HTERT RPE-1 (cell line): Measurements from ENCODE around the gene CHAT.

Experiments used
- in situ Hi-C: fragments of 300-500 bp; cut with MboI; formaldehyde crosslinking; loops from 4 replicates; pipeline ENCODE4 v1.14.3; 2020; ENCODE audit warnings: low sequenced_read_pairs

Gene CHAT

GRCh38 chr10:49627644-49628247 is 13.9 kb downstream of the CHAT start:
- in situ Hi-C loops, result no loop called here

- in situ Hi-C loops, result no loop called here
These were observed 14.8 kb downstream of the CHAT start for GRCh38 chr10:49628599-49628998.

DNA sequence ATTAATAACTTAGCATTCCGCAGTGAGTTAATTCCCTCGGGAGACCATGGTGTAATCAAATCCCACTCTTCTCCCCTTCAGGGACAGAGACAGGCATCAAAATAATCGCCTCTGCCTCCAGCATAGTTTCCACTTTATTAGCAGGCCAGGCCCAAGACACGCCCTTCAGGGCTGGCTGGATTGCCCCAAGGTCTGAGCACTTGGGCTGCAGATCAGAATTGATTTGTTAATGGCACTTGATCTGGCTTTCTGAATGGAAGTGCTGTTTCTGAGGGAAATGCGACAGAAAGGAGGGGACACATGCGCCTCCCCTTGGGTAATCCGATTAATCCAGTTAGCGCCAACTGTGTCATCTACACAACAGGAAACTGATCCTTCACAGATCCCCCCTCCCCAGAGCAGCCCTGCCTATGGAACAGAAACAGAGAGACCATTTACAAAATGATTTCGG is 15.6 kb downstream of the CHAT start:
- in situ Hi-C loops, result no loop called here

DNA sequence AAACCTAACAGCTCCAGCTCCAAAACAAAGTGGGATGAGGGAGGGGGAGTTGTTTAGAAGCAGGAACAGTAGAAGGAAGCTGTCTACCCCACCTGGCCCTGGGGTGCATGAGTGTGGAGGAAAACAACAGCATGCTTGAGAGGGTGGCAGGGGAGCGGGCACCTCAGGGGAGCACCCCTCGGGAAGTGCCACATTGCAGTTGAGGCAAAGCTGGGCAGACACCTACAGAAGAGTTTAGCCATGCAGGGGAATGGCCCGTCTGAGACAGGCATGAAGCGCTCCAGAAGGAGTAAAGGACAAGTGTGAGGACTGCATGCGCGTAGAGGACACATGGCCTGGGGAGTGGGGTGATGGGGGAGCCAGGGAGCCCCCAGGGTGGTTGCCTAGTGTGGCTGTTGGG is 18.1 kb downstream of the CHAT start:
- in situ Hi-C loops, result no loop called here

- in situ Hi-C loops, result no loop called here
These were observed 18.8 kb downstream of the CHAT start for GRCh38 chr10:49632406-49633317.

DNA sequence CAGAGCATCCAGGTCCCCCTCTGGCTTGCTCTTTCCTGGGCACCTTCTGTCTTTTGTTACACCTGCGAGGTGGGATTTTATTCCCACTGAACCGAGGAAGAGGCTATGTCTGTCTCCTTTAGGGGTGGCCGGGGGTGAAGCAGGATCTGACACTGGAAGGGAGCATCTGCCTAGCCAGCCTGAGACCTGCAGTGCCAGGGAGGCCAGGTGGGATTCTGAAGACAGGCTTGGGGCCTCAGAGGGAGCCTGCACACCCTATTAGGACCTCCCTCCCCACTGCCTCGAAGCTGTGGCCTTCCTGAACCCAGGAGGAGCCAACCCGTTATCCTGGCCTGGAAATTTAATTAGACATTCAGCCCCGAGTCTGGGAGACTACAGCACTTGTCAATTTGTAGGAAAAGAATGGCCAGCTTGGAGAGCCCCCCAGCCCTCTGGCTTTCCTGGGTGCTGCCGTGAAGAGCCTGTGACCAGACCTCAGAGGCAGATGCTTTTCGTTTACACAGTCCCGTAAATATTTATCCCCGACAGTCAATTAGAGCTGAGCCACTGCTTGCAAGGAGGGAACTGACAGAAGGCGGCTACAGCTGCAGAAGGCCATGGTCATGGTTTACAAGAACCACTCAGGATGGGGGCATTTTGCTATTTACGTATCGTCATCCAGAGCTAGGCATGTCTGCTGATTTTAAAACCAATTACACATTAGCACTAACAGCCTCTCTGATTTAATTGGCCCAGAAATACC is 19.7 kb downstream of the CHAT start:
- in situ Hi-C loops, result no loop called here

- in situ Hi-C loops, result no loop called here
These were observed 20.3 kb downstream of the CHAT start for GRCh38 chr10:49634069-49634660.

- in situ Hi-C loops, result no loop called here
These were observed 28.5 kb downstream of the CHAT start for GRCh38 chr10:49642311-49642710.

DNA sequence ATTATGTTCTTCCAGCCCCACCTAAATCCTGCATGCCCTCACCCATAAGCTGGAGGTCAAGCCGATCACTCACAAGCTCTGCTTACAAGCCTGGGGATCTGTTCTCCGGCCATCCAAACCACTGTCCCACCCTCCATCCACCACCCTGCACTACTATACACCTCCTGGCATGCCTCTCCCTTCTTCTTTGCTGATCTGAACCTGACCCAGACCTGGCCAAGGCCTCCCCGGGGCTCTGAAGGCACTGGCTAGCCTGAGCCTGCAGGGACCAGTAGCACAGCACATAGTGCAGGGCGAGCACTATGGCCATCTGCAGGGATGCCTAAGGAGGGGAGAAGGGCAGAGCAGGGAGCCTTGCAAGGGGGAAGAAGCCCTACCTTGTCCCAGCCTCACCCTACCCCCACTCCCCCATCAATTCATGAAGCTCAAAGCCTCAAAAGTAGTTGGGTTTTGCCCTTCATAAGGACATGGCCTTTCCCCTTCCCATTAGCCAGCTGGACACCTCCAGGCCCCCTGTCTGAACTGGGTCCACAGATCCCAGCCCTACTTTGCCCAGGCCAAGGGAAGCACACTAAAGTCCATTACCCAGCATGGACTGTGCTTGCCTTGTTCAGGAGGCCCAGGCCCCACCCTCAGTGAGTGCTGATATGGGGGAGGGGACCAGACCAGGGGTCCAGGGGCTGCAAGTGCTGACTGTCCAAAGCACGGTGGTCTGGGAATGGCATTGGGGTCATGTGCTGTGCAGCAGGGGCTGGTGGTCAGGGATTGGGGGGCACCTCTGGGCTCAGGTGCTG is 29.6 kb downstream of the CHAT start:
- in situ Hi-C loops, result no loop called here

- in situ Hi-C loops, result no loop called here
These were observed 30.3 kb downstream of the CHAT start for GRCh38 chr10:49644035-49644646.

DNA sequence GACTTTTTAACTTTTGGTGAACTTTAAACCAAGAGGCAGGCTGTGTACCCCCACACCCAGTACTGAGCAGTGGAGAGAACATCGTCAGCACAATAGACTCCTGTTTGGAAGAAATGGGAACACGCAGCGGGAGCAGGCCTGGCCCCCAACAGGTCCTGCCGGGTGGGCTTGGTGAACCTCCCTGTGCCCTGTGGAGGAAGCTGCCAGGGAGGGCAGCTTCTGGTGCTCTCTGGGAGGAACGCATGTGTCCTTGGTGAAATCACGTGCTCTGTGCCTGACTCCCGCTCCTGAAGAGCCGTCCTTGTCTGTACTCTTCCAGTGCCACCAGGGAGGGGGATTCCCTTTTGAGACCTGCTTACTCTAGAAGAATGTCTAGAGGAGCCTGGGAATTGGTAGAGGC is 31.6 kb downstream of the CHAT start:
- in situ Hi-C loops, result no loop called here

GRCh38 chr10:49645871-49646870 is 32.3 kb downstream of the CHAT start:
- in situ Hi-C loops, result no loop called here

GRCh38 chr10:49647554-49647953 is 33.7 kb downstream of the CHAT start:
- in situ Hi-C loops, result no loop called here

DNA sequence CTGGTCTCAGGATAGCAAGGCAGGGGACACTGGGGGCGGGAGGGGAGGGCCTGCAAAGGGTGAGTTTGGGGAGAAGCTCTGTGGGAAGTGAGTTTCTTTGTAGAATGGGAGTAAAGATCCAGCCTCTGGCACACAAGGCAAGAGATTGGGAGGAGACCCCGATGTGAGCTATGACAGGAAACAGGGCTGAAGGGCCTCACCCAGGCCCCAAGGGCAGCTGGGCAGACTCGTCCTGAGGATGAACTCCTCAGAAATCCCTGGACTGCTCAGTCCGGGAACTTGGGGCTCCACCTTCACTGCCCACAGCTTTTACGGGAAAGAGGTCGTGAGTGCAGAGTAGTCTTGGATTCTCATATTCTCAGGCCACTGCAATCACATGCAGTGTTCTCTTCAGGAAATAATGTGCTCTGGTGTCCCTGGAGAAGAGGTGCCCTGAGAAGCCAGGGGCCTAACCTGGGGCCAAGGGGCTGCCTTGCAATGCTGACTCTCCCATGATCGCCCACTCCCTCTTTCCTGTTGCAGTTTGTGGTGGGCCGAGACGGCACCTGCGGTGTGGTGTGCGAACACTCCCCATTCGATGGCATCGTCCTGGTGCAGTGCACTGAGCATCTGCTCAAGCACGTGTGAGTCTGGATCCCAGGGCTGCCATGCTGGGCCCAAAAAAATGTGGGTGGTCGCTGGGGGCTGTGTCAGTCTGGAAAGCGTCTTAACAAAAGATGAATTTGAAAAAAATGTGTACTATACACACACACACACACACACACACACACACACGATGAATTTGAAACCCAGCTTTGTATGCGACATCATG is 34.4 kb downstream of the CHAT start:
- in situ Hi-C loops, result no loop called here

GRCh38 chr10:49649294-49649693 is 35.5 kb downstream of the CHAT start:
- in situ Hi-C loops, result no loop called here

GRCh38 chr10:49649936-49650723 is 36.3 kb downstream of the CHAT start:
- in situ Hi-C loops, result no loop called here

DNA sequence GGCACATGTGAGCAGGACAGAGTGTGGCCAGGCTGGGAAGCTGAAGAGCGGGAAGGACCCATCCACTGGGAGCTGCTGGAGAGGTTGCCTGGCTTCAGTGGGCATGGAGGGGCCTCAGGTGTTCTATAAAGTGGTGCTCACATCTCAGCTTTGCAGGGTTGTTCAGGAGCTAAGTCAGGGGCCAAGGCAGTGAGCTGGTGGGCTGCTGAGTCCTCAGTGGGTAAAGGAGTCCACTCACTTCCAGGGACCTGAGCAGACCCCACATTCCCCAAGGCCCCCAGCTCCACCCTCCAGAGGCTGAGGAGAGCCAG is 36.8 kb downstream of the CHAT start:
- in situ Hi-C loops, result no loop called here
